Astrocyte (in vitro differentiated cells and primary cell): ENCODE measurements around the gene KCNJ11.

Experiments used
- CTCF ChIP-seq: IDR thresholded peaks from 2 replicates; pipeline ENCODE4 v1.5.1; 2011; ENCODE audit warnings: low read depth, mild to moderate bottlenecking, inconsistent platforms, low read length, moderate library complexity; ENCODE audit not compliant: insufficient read depth
- EZH2 ChIP-seq: IDR thresholded peaks from 2 replicates; pipeline ENCODE4 v1.6.1; 2012; ENCODE audit warnings: mild to moderate bottlenecking, low read length, inconsistent platforms; ENCODE audit not compliant: insufficient read depth

GRCh38 chr11:17400048-17400775 is 11.8 kb upstream of the KCNJ11 start:
- TF ChIP-seq EZH2 (no peak), CTCF (no peak)
